MM.1S (cell line): ENCODE measurements around the gene LMTK3.

Experiments
- EZH2 ChIP-seq: fragments of 300-600 bp; sonication (generic); optimal IDR thresholded peaks from 2 replicates; pipeline ENCODE3; 2017; ENCODE audit warnings: low read depth, mild to moderate bottlenecking, antibody characterized with exemption, low read length, mixed read lengths
- EZH2phosphoT487 ChIP-seq: fragments of 300-600 bp; sonication (generic); IDR thresholded peaks from 2 replicates; pipeline ENCODE4 v1.6.1; 2018; ENCODE audit warnings: antibody characterized with exemption, low read length
- TF ChIP-seq, protein P1 (sequence below): fragments of 300-600 bp; sonication (generic); IDR thresholded peaks from 2 replicates; pipeline ENCODE4 v1.5.1; 2016; ENCODE audit warnings: antibody characterized with exemption, low read length, mixed read lengths

DNA sequence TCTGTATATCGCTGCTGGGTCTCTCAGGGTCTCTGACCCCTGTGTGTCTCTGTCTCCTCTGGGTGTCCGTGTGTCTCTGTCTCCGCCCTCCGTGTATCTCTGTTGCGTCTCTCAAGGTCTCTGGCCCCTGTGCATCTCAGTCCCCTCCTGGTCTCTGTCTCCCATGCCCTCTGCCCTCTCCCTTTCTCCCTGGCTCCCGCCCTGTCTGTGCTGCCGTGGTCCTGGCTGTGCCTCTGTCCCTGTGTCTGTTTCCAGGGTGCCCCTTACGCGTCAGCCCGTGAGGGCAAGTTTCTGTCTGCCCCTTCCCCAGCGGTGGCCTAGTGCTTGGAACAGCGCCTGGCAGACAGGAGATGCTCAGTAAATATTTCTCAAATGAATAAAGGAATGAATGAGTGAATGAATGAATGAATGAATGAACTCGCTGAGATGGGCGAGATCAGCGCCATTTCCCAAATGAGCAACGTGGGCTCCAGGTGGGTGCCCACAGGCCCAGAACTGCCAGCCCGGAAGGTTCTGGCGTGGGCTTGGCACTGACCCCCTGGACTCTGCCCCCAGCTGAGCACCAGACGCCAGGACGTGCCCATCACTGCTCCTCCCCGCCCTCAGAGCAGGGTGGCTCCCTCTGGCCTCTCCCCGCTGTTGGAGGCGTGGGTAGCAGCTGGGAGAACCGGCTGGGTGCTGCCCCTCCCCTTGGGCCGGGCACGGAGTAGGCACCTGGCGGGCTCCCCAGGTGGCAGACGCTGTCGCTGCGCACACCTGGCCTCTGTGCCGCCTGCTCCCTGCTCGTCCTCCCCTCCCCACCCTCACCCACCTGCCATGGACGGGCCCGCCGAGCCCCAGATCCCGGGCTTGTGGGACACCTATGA, 40.0 kb upstream of the LMTK3 start, which contains the start of gene SULT2B1:
- TF ChIP-seq, protein P1, sequence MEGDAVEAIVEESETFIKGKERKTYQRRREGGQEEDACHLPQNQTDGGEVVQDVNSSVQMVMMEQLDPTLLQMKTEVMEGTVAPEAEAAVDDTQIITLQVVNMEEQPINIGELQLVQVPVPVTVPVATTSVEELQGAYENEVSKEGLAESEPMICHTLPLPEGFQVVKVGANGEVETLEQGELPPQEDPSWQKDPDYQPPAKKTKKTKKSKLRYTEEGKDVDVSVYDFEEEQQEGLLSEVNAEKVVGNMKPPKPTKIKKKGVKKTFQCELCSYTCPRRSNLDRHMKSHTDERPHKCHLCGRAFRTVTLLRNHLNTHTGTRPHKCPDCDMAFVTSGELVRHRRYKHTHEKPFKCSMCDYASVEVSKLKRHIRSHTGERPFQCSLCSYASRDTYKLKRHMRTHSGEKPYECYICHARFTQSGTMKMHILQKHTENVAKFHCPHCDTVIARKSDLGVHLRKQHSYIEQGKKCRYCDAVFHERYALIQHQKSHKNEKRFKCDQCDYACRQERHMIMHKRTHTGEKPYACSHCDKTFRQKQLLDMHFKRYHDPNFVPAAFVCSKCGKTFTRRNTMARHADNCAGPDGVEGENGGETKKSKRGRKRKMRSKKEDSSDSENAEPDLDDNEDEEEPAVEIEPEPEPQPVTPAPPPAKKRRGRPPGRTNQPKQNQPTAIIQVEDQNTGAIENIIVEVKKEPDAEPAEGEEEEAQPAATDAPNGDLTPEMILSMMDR: no peak
- TF ChIP-seq EZH2 (no peak), EZH2phosphoT487 (no peak)
